ENCODE results near the gene TBC1D8.

TBC1D8 gene

DNA sequence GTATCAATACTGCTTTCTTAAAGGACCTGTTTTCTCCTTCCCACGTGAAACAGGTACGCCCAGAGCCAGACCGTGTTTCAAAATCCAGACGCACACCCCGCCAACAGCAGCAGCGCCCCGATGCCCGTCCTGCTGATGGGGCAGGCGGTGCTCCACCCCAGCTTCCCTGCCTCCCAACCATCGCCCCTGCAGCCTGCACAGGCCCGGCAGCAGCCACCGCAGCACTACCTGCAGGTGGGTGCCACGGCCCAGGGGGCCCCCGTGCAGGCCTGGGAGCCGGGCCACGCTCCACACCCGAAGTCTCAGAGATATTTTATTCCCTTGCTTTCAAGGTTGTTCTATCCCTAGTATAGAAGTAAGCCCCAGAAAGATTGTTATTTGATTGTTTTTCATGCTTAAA, 157.9 kb downstream of the TBC1D8 start:
- DNase-seq, result no peak
- in situ Hi-C loops (cut with MboI; ENCODE audit: low pct_unique_long_range_greater_than_20kb, low sequenced_read_pairs), result loop anchor here (25.0 kb wide), 1 partner anchor 381 kb away; no protein-coding TSS in a partner anchor

DNA sequence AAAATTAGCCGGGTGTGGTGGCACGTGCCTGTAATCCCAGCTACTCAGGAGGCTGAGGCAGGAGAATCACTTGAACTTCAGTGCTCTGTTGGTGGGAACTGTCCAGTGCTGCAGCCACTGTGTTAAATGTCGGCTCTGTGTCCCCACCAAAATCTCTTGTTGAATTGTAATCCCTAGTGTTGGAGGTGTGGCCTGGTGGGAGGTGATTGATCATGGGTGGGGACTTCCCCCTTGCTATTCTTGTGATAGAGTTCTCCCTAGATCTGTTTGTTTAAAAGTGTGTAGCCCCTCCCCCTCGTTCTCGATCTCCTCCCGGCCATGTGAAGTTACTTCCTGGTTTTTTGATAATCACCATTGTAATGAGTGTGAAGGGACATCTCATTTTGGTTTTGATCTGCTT, 158.9 kb downstream of the TBC1D8 start:
- in situ Hi-C loops (cut with MboI; ENCODE audit: low pct_unique_long_range_greater_than_20kb, low sequenced_read_pairs), result loop anchor here (25.0 kb wide), 1 partner anchor 380 kb away; no protein-coding TSS in a partner anchor
- DNase-seq, result peak; percentile 61

DNA sequence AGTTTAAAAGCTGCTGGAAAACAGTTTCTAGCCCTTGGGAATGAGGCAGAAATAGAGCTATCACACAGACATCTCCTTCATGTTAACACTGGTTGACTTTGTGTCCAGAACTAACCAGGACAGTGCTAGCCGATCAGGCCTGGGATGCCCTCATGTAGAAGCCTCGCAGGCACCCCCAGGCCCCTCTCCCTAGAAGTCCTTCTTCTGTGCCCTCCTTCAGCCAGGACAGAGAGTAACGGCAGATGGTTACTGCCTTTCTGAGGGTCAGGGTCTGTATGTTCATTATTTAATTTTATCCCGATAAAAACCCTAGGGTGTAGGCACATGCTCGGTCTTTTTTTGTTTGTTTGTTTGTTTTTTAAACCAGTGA, 159.8 kb downstream of the TBC1D8 start:
- in situ Hi-C loops (cut with MboI; ENCODE audit: low pct_unique_long_range_greater_than_20kb, low sequenced_read_pairs), result loop anchor here (25.0 kb wide), 1 partner anchor 379 kb away; no protein-coding TSS in a partner anchor
- DNase-seq, result no peak

DNA sequence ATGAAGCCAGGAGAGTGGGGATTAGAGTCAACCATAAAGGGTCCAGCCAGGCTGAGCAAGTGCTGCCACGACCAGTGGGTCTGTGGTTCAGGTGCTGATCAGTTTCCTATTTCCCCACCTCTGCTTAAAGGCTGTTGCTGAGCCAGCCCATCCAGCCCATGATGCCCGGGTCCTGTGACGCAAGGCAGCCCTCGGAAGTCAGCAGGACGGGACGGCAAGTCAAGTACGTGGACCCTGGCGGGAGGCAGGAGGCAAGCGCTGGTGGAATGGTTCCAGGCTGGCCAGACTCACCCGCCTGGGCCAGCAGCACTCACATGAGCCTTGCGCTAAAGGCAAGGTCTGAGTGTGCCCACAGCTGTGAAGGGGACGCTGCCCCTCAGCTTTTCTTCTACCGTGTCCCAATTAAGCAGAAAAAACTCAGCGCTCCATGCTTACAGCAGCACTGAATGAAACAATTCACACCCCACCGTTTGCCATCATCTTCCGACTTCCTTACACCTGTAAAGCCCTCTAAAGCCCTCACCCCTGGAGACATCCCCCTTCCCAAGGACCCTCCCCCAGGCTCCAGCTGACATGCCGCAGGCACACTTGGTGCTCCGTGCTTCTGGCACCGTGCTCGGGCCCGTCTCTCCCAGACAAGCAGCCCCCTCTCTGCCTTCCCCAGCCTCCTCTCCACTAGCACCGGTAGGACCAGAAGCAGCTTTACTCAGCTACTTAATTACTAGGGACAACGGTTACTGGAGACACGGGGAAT, 160.4 kb downstream of the TBC1D8 start:
- DNase-seq, result no peak
- in situ Hi-C loops (cut with MboI; ENCODE audit: low pct_unique_long_range_greater_than_20kb, low sequenced_read_pairs), result loop anchor here (25.0 kb wide), 1 partner anchor 379 kb away; no protein-coding TSS in a partner anchor

DNA sequence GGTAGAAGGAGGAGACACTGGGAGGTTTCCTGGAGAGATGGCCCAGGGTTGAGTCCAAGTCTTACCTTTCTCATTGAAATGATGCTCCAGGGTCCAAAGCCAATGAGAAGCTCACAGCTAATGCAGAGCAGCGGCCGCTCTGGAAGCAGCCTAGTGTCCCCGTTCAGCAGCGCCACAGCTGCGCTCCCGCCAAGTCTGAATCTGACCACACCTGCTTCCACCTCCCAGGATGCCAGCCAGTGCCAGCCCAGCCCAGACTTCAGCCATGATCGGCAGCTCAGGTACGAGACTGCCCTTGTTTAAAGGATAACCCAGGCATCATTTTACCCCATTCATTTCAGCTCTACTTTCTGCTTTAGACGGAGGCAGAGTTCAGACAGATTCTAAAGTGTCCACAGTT, 161.0 kb downstream of the TBC1D8 start:
- no peak for DNase-seq
- in situ Hi-C loops (cut with MboI; ENCODE audit: low pct_unique_long_range_greater_than_20kb, low sequenced_read_pairs), result loop anchor here (25.0 kb wide), 1 partner anchor 378 kb away; no protein-coding TSS in a partner anchor

DNA sequence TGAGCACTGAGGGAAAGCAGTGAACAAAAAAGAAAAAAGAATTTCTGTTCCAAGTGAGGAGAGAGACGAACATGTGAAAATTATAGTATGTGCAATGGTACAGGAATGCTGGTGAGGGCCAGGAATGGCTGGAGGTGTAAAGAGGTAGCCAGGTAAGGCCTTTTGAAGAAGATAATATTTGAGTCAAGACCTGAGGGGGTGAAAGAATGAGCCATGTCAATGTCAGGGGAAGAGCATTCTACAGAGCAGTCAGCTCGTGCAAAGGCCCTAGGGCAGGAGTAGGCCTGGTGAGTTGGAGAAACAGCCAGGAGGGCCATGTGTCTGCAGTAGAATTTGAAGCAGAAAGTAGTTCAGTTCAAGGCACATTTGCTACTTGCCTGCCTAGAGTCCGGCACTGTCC, 161.5 kb downstream of the TBC1D8 start:
- in situ Hi-C loops (cut with MboI; ENCODE audit: low pct_unique_long_range_greater_than_20kb, low sequenced_read_pairs), result loop anchor here (25.0 kb wide), 1 partner anchor 377 kb away; no protein-coding TSS in a partner anchor
- no peak for DNase-seq

DNA sequence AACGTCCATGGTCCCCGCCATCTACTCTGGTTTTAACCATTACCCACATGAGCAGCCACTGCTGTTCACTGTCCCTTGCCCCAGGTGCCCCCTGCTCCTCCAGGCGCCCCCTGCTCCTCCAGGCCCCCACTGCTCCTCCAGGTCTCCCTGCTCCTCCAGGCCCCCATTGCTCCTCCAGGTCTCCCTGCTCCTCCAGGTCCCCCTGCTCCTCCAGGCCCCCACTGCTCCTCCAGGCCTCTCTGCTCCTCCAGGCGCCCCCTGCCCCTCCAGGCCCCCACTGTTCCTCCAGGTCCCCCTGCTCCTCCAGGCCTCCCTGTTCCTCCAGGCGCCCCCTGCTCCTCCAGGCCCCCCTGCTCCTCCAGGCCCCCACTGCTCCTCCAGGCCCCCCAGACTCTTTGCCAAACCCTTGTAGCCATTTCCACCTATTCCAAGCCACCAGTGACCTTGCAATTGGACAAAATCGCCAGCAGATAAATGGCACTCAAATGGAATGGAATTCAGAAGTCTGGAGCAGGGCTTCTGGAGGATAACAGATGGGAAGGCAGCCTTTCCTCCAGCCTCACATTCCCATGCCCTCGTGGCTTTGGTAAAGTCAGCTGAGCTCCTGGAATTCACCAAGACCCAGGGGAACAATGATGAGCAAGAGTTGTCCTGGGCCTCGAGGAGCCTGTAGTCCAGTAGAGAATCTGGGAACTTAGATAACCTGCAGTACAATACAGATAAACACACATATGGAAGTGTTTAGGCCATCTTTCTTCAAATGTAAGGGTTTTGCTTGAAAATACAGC, 162.4 kb downstream of the TBC1D8 start:
- no peak for DNase-seq
- in situ Hi-C loops (cut with MboI; ENCODE audit: low pct_unique_long_range_greater_than_20kb, low sequenced_read_pairs), result loop anchor here (25.0 kb wide), 1 partner anchor 377 kb away; no protein-coding TSS in a partner anchor

DNA sequence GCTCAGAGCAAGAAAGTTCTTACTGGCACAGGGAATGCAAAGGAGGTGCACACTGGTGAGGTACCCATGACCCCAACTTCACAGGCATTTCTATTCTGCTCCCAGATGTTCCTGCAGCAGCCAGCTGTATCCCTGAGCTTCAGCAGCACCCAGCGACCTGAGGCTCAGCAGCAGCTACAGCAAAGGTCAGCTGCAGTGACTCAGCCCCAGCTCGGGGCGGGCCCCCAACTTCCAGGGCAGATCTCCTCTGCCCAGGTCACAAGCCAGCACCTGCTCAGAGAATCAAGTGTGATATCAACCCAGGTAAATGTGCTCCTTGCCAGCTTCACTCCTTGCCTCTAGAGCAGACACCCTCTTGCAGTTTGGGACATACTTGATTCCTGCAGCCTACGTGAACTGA, 163.2 kb downstream of the TBC1D8 start:
- no peak for DNase-seq
- in situ Hi-C loops (cut with MboI; ENCODE audit: low pct_unique_long_range_greater_than_20kb, low sequenced_read_pairs), result loop anchor here (25.0 kb wide), 1 partner anchor 376 kb away; no protein-coding TSS in a partner anchor

DNA sequence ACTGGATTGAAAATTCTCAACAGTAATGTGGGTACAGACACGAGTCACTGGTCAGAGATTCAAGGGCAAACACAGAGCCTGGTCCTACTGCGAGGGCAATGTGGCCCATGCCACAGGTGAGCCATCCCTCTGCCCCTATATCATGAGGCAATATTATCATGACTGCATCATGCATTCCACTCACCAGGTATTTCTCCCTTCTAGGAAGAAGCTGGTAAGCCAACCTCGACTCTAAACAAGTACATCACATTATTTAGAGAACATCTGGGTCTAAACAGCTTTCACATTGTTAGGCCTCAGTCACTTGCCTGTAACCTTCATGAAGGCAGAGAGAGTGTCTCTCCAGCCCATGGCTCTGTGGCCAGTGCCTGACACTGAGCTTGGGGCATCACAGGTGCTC, 163.6 kb downstream of the TBC1D8 start:
- no peak for DNase-seq
- in situ Hi-C loops (cut with MboI; ENCODE audit: low pct_unique_long_range_greater_than_20kb, low sequenced_read_pairs), result loop anchor here (25.0 kb wide), 1 partner anchor 375 kb away; no protein-coding TSS in a partner anchor

DNA sequence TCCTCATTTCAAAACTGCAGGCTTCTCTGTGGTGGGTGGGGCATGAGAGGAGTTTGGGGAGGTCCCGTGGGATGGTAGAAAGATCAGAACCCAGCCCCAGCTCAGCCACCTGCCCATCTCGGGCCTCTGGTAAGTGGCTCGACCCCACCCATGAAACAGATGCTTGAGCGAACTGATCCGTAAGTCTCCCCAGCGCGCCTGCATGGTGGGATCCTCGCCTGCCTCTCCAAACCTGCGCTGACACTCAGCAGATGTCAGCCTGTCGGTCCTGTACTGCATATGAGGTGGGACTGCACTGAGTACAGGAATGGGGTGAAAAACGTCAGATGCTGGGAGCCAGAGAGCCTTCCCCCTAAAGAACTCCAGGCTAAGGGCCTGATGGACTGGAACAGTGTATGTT, 165.0 kb downstream of the TBC1D8 start:
- in situ Hi-C loops (cut with MboI; ENCODE audit: low pct_unique_long_range_greater_than_20kb, low sequenced_read_pairs), result loop anchor here (25.0 kb wide), 1 partner anchor 374 kb away; no protein-coding TSS in a partner anchor
- no peak for DNase-seq

DNA sequence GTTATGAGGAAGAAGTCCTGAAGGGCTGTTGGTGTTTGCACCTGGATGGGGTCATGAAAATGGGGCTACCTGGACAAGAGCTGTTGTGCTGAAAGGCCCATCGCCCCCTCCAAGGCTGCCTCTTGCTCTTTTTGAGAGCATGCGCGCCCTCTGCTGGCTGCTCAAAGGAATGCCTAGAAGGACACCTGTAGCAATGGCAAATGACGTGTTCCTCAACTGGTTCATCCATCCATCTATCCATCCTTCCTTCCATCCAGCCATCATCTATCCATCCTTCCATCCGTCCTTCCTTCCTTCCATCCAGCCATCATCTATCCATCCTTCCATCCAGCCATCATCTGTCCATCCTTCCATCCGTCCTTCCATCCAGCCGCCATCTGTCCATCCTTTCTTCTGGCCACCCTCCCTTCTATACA, 166.3 kb downstream of the TBC1D8 start:
- peak; percentile 67 for DNase-seq
- in situ Hi-C loops (cut with MboI; ENCODE audit: low pct_unique_long_range_greater_than_20kb, low sequenced_read_pairs), result loop anchor here (25.0 kb wide), 1 partner anchor 373 kb away; no protein-coding TSS in a partner anchor

DNA sequence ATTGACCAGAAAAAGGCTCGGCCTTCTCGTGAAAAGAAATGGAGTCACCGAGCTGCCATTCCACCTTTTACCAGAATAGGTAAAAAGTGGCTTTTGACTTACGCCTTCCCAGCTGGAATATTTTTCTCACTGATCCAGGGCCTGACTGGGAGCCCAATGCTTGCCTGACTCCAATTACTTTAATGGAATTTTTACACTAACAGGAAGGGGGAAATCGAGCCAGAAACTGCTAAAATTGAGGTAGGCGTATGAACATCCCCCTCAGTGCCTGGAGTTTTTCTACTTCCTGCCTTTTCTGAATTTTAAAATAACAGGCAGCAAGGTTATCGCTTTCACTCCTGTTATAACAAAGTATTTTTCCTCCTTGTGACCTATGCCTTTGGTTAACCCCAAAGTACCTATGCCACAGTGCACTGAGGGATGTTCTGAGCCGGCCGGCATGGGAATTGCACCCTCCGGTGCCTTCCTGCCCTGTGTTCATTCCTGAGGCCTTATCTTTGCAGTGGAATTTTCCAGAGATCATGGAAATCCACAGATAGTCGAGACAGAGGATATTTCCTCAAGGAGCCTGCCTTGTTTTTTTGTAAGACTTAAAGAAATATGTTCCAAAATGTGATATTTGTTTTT, 167.4 kb downstream of the TBC1D8 start:
- in situ Hi-C loops (cut with MboI; ENCODE audit: low pct_unique_long_range_greater_than_20kb, low sequenced_read_pairs), result loop anchor here (25.0 kb wide), 1 partner anchor 371 kb away; no protein-coding TSS in a partner anchor
- DNase-seq, result no peak

DNA sequence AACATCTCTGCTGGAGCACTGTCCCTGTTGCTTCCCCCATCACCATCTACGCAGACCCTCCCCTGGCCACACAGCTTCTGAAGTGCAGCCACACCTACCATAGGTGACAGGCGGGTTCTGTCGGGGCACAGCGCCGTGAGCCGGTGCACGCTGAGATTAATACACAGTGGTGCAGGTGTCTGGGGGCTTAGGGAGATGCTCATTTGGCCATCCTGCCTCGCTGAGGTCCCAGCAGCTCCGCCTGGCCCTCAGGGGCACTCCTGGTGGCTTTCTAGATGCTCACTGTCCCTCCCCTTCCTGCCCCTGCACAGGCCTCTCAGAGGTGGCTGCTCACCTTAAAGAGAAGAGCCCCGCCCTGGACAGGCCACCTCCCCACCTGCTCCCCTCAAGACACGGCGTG, 168.0 kb downstream of the TBC1D8 start:
- in situ Hi-C loops (cut with MboI; ENCODE audit: low pct_unique_long_range_greater_than_20kb, low sequenced_read_pairs), result loop anchor here (25.0 kb wide), 1 partner anchor 371 kb away; no protein-coding TSS in a partner anchor
- no peak for DNase-seq

DNA sequence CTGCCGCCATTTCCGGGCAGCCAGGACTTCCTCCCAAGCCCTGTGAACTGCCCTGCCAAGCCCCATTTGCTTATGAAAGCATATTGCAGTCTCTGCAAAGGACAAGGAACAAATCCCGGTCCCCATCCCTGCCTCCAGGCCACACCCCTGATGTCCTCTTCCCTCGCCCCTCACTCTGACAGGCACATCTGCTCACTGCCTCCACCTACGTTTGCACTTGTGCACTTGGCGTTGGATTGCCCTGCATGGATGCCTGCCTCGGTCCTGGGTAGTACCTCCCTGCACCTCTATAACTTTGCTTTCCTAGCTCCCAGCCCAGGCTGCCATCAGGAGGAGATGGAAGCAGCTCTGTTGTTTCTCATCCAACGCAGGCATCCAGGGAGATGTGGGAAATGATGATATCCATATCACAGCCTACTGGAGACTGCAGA, 168.7 kb downstream of the TBC1D8 start:
- in situ Hi-C loops (cut with MboI; ENCODE audit: low pct_unique_long_range_greater_than_20kb, low sequenced_read_pairs), result loop anchor here (25.0 kb wide), 1 partner anchor 370 kb away; no protein-coding TSS in a partner anchor
- no peak for DNase-seq

DNA sequence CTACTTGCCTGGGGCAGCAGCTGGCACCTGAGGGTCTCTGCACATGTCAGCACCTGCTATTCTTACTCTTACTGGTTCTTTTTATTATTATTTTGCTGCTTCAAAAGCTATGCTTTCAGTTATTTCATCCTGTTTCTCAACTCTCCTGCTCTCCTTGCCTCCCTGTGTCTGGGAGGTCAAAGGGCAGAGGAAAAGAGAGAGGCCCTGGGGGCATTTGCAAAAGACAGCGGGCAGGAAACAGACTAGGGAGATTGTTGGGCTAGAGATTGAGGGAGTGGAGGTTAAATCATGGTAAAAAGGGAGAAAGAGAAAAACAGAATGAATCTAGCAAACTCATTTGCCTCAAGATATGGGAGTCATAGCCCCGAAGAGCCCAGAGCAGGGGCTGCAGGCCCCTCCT, 170.2 kb downstream of the TBC1D8 start:
- DNase-seq, result no peak
- in situ Hi-C loops (cut with MboI; ENCODE audit: low pct_unique_long_range_greater_than_20kb, low sequenced_read_pairs), result loop anchor here (25.0 kb wide), 1 partner anchor 369 kb away; no protein-coding TSS in a partner anchor

DNA sequence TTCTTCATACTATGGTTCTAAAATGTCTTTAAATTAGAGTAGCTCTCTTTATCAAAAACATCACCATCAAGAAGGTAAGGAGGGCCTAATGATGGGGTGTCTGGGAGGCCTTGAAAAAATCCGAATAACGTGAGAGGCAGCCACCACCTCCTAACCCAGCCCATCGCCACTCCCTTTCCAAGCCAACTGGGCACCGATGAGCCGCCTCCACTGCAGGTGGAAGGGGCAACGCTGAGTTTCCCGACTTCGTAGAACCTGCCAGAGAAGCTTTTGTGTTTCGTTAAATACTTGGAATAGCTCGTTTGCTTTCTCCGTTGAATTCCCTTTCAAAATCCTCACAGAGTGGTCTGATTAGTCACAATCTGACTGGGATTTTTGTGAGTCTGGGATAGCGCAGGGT, 171.1 kb downstream of the TBC1D8 start:
- in situ Hi-C loops (cut with MboI; ENCODE audit: low pct_unique_long_range_greater_than_20kb, low sequenced_read_pairs), result loop anchor here (25.0 kb wide), 1 partner anchor 368 kb away; no protein-coding TSS in a partner anchor
- DNase-seq, result no peak

DNA sequence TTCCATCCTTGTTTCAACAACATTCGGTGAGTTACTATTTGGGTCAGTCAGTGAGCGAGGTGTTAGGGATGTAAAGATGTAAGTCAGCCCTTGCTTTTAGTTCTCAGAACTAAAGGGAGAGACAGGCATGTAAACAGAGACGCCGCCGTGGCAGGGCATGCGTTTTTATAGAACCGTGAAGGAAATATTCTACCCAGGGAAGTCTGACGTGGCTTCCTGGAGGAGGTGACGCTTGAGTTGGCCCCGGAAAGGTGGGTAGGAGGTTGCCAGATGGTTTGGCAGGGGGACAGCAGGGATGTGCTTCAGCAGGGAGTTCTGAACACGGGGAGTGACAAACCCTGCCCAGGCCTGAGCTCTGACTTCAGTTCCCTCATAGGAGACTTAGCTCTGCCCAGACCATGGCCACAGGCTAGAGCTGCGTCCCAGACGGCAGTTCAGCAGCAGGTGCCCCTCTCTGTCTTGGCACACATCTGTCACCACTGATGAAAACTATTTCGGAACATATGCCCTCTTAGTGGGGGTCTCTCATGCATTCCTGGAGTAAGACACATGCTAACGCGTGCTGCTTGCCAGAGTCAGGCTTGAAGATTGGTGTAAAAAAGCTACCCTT, 172.5 kb downstream of the TBC1D8 start:
- in situ Hi-C loops (cut with MboI; ENCODE audit: low pct_unique_long_range_greater_than_20kb, low sequenced_read_pairs), result loop anchor here (25.0 kb wide), 1 partner anchor 366 kb away; no protein-coding TSS in a partner anchor
- DNase-seq, result no peak

DNA sequence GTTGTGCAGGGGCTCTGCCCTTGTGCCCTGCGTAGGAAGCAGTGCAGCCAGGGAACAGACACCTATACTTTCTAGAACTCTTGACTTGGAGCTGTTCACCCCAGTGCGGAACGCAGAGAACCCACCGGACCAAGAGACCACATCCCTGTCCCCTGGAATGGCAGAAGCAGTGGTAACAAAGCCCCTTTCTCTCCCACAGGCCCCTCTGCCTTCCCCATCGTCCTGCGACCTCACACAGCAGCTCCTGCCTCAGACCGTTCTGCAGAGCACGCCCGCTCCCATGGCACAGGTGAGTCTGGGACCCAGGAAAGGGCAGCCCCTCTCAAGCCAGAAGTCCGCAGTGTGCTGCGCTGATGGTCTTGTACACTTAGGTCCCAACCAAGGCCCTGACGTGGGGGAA, 173.7 kb downstream of the TBC1D8 start:
- in situ Hi-C loops (cut with MboI; ENCODE audit: low pct_unique_long_range_greater_than_20kb, low sequenced_read_pairs), result loop anchor here (25.0 kb wide), 1 partner anchor 365 kb away; no protein-coding TSS in a partner anchor

More for the DNA sequence above, 173.7 kb downstream of the TBC1D8 start:
- no peak for DNase-seq

Data from KBM-7 (cell line).